HepG2 (cell line): ENCODE data around the gene PARG.
"Not testable (repeated sequence)": the region's sequence is repeated elsewhere in the genome, so short reads cannot be mapped to it uniquely, and the experiment has no call there.

Source experiments
- SMC3 ChIP-seq: IDR thresholded peaks from 2 replicates; pipeline ENCODE4 v1.6.1; 2011; ENCODE audit warnings: low read length, improper control_type of control experiment
- TF ChIP-seq, protein P1 (sequence below): sonication (generic); formaldehyde crosslinking; IDR thresholded peaks from 2 replicates; pipeline ENCODE4 v1.5.0; 2020; ENCODE audit warnings: mild to moderate bottlenecking, missing genetic modification reagents
- TF ChIP-seq, protein P2 (sequence below): sonication (generic); formaldehyde crosslinking; IDR thresholded peaks from 2 replicates; pipeline ENCODE4 v1.5.0; 2020; ENCODE audit warnings: mild to moderate bottlenecking, missing genetic modification reagents, moderate library complexity

DNA sequence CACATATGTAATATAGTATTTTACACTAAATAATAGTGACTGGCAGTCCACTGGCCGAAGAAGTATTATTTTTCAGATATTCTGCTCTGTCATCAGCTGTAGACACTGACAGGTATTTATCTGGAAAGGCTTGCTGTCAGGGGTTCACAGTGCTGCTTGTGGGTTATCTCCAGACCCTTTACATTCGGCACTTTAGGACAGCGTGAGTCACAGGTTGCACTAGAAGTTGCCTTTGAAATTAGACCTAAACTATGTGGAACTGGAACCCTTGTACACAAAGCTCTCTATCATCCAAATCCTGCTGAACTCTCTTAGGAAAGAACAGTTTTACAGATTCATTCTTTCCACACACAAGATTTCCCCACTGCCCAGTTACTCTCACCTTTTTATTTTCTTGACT, 30.3 kb upstream of the PARG start:
- TF ChIP-seq SMC3 = not testable (repeated sequence)
- TF ChIP-seq, protein P1, sequence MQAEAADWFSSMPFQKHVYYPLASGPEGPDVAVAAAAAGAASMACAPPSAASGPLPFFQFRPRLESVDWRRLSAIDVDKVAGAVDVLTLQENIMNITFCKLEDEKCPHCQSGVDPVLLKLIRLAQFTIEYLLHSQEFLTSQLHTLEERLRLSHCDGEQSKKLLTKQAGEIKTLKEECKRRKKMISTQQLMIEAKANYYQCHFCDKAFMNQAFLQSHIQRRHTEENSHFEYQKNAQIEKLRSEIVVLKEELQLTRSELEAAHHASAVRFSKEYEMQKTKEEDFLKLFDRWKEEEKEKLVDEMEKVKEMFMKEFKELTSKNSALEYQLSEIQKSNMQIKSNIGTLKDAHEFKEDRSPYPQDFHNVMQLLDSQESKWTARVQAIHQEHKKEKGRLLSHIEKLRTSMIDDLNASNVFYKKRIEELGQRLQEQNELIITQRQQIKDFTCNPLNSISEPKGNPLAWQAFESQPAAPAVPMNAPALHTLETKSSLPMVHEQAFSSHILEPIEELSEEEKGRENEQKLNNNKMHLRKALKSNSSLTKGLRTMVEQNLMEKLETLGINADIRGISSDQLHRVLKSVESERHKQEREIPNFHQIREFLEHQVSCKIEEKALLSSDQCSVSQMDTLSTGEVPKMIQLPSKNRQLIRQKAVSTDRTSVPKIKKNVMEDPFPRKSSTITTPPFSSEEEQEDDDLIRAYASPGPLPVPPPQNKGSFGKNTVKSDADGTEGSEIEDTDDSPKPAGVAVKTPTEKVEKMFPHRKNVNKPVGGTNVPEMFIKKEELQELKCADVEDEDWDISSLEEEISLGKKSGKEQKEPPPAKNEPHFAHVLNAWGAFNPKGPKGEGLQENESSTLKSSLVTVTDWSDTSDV (CRISPR knock-in tag) = not testable (repeated sequence)
- TF ChIP-seq, protein P2, sequence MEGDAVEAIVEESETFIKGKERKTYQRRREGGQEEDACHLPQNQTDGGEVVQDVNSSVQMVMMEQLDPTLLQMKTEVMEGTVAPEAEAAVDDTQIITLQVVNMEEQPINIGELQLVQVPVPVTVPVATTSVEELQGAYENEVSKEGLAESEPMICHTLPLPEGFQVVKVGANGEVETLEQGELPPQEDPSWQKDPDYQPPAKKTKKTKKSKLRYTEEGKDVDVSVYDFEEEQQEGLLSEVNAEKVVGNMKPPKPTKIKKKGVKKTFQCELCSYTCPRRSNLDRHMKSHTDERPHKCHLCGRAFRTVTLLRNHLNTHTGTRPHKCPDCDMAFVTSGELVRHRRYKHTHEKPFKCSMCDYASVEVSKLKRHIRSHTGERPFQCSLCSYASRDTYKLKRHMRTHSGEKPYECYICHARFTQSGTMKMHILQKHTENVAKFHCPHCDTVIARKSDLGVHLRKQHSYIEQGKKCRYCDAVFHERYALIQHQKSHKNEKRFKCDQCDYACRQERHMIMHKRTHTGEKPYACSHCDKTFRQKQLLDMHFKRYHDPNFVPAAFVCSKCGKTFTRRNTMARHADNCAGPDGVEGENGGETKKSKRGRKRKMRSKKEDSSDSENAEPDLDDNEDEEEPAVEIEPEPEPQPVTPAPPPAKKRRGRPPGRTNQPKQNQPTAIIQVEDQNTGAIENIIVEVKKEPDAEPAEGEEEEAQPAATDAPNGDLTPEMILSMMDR (CRISPR knock-in tag) = not testable (repeated sequence)
